ENCODE measurements around the gene TRIO. TPM values are rescaled to one million over a fixed set of nuclear protein-coding genes. Genes with fewer than 3 reads are reported as not detected.

The TRIO gene
- total and polyA plus RNA-seq, 2 of the 8 experiments (the other 6 are each of a cell fraction or from before 2014, with no cell fraction given) = 35.1 to 69.1 TPM

- no peak overlapping the region for H3K4ac ChIP-seq (replicated peaks; ENCODE audit: insufficient read length, low read depth, low read length)
- no peak overlapping the region for H2BK15ac ChIP-seq (ENCODE audit: low read length)
- no peak overlapping the region for H2BK20ac ChIP-seq (ENCODE audit: low read length)
- H3K27ac ChIP-seq (ENCODE audit: low read depth, low read length) = no peak overlapping the region
- H2BK5ac ChIP-seq (ENCODE audit: low read depth, low read length) = no peak overlapping the region
- H4K20me1 ChIP-seq (replicated peaks in 1 of 2; ENCODE audit: control insufficient read depth in 1 of 2, insufficient read depth in 2 of 2, low read length in 2 of 2) = no peaks in the 10 kb centered on the region
- H3K27me3 ChIP-seq (replicated peaks in 1 of 4; ENCODE audit: control insufficient read depth in 3 of 4, extremely low read depth in 1 of 4, insufficient read depth in 3 of 4, low read length in 3 of 4) = no peaks in the 10 kb centered on the region
- no peak overlapping the region for H3K23ac ChIP-seq (ENCODE audit: insufficient read length)
- H3K56ac ChIP-seq (replicated peaks; ENCODE audit: insufficient read length, low read depth, low read length) = no peak overlapping the region
- H4K5ac ChIP-seq (ENCODE audit: insufficient read length, low read depth, low read length) = no peak overlapping the region
- no peak overlapping the region for H3K18ac ChIP-seq (ENCODE audit: extremely low read depth, low read length)
- H3K14ac ChIP-seq (ENCODE audit: insufficient read length) = no peak overlapping the region
- no peaks in the 10 kb centered on the region for H3K9me3 ChIP-seq (ENCODE audit: insufficient read depth in 2 of 2, low read depth in 1 of 2, low read length in 1 of 2)
- 96% methylated on average over 14 of the region's 14 CpGs; no CpG with 5 or more reads in 1 of the 2 experiments for WGBS, 2 experiments (ENCODE audit: extremely low coverage in 1 of 2, insufficient coverage in 1 of 2, insufficient read length in 1 of 2, insufficient replicate concordance in 2 of 2, low coverage in 1 of 2, low lambda C conversion rate in 2 of 2, missing lambda C conversion rate in 1 of 2)
- TF ChIP-seq MAFK (IDR thresholded peaks at IDR 0.05; ENCODE audit: low read depth, low read length) = no peak
- no peak overlapping the region for H2BK120ac ChIP-seq (replicated peaks; ENCODE audit: low read depth, low read length)
- DNase-seq (ENCODE audit: low read depth in 1 of 2, low spot score in 2 of 2) (no peak), FAIRE-seq (no peak)
- no peak overlapping the region for H2BK12ac ChIP-seq (ENCODE audit: low read depth, low read length)
- H3K36me3 ChIP-seq (ENCODE audit: control insufficient read depth in 2 of 4, insufficient read depth in 4 of 4, low read length in 3 of 4) = peaks cover 9 to 39% (median 24%) of the 10 kb centered on the region in 4 experiments
- ChIA-PET CTCF (ENCODE audit: partially characterized antibody) (interaction anchor here (0.6 to 2.4 kb wide), 5 partner anchors 8 to 96 kb away, joined by 3 to 8 read pairs (median 4); no protein-coding TSS in a partner anchor), POLR2A (ENCODE audit: partially characterized antibody) (no interaction called here)
- peaks cover 0 to 5% (median 2%) of the 10 kb centered on the region in 4 experiments; a peak in 4 of 7 replicates for H3K4me1 ChIP-seq (replicated peaks in 1 of 4; ENCODE audit: control insufficient read depth in 3 of 4, insufficient read depth in 4 of 4, low read length in 3 of 4)
- no peak overlapping the region for H4K8ac ChIP-seq (ENCODE audit: extremely low read depth, insufficient read depth, low read length)
- H3K23me2 ChIP-seq (ENCODE audit: low read depth, low read length) = peaks cover under 1% of the 10 kb centered on the region; the same call in 1 of the 2 replicates
- no peaks in the 10 kb centered on the region; the same call in 1 of the 2 replicates for H3K79me1 ChIP-seq (ENCODE audit: low read depth, low read length)
- no peaks in the 10 kb centered on the region for H3K79me2 ChIP-seq (ENCODE audit: control insufficient read depth in 1 of 2, insufficient read depth in 2 of 2, low read length in 2 of 2)
- no peak overlapping the region for H2AFZ ChIP-seq (ENCODE audit: low read length)
- H4K91ac ChIP-seq (replicated peaks; ENCODE audit: insufficient read length, low read length) = no peak overlapping the region
- H3K9ac ChIP-seq (replicated peaks in 1 of 4; ENCODE audit: extremely low read depth in 1 of 4, low read depth in 3 of 4, low read length in 3 of 4) = no peak overlapping the region
- H3K4me3 ChIP-seq (ENCODE audit: extremely low read depth in 1 of 4, insufficient read depth in 2 of 4, low read depth in 3 of 4, low read length in 4 of 4) = no peak overlapping the region
- H3K4me2 ChIP-seq (ENCODE audit: insufficient read depth in 1 of 2, low read depth in 2 of 2, low read length in 2 of 2) = no peak overlapping the region
- no peak overlapping the region for H2AK5ac ChIP-seq (ENCODE audit: low read depth, low read length)
Observed at GRCh38 chr5:14408969-14409586, 265.9 kb downstream of the TRIO start.
